Coronary artery (tissue), 2 donors: ENCODE data around the gene HHAT.

Source experiments
- DNase-seq: peaks from one replicate; pipeline ENCODE4 v3.0.0-alpha.2; 2017; ENCODE audit warnings: low spot score
- H3K27ac ChIP-seq, 2 donors: fragments of 200-600 bp; sonication (generic); one replicate each; pipeline ENCODE4 v1.5.1; 2016 to 2019
- H3K4me3 ChIP-seq: fragments of 200-600 bp; sonication (generic); 2 replicates; pipeline ENCODE4 v1.5.1; 2016; ENCODE audit warnings: mild to moderate bottlenecking, moderate library complexity
- TF ChIP-seq, protein P1 (sequence below): fragments of 200-600 bp; sonication (generic); IDR thresholded peaks from one replicate; pipeline ENCODE4 v1.5.1; 2019; ENCODE audit warnings: antibody characterized with exemption

HHAT gene

DNA sequence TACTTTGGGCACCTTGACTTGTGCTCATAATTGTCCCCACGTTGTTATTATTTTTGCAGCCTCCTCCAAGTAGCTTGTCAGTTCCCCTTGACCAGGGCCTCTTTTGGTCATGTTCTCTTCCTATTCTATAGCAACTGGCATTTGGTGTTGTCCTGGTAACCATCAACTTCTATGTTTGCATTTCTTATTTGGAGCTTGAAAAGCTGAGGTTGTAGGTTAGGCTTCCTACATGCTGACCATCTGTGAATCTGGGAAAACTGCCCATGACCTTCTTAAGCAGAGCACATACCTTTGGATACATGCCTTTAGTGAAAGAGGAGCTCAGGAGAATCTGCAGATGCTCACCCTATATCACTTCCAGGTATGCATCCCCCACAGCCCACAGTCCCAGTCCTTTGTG, 160.8 kb downstream of the HHAT start:
- H3K4me3 ChIP-seq = no peak overlapping the region
- TF ChIP-seq, protein P1, sequence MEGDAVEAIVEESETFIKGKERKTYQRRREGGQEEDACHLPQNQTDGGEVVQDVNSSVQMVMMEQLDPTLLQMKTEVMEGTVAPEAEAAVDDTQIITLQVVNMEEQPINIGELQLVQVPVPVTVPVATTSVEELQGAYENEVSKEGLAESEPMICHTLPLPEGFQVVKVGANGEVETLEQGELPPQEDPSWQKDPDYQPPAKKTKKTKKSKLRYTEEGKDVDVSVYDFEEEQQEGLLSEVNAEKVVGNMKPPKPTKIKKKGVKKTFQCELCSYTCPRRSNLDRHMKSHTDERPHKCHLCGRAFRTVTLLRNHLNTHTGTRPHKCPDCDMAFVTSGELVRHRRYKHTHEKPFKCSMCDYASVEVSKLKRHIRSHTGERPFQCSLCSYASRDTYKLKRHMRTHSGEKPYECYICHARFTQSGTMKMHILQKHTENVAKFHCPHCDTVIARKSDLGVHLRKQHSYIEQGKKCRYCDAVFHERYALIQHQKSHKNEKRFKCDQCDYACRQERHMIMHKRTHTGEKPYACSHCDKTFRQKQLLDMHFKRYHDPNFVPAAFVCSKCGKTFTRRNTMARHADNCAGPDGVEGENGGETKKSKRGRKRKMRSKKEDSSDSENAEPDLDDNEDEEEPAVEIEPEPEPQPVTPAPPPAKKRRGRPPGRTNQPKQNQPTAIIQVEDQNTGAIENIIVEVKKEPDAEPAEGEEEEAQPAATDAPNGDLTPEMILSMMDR = no peak
- no peak for DNase-seq

DNA sequence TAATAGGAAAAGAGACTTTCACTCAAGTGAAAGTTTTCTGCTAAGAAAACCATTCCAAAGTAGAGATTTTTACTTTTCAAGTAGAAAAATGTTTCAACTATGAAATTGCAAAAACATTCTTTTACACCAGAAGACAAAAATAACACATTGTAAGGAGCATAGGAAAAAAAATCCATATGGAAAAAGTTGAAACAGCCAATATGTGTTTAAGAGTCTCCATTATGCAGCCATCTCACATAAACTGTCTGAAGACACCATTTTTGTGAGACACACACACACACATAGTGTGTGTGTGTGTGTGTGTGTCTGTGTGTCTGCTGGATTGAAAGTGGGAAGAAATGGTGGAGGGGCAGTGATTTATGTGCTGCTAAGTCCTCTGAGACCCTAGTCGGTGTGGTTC, 162.1 kb downstream of the HHAT start:
- no peak overlapping the region for H3K27ac ChIP-seq
- no peak for DNase-seq
- TF ChIP-seq, protein P1 = no peak

More for the DNA sequence above, 160.8 kb downstream of the HHAT start:
- H3K27ac ChIP-seq = no peak overlapping the region

DNA sequence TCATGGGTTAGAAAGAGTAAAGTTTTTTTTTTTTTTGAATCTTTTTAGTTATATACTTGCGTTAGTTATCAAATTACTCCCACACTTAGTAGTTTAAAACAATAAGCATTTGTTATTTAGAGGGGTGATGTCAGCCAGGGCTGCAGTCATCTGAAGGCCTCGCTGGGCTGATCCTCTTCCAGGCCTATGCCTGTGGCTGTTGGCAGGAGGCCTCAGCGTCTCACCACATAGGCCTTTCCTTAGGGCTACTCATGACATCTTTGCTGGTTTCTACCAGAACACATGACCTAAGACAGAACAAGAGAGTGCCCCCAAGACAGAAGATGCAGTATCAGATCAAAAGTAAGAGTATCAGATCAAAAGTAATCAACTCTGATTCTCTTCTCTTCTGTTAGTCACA, 167.4 kb downstream of the HHAT start:
- H3K4me3 ChIP-seq = no peak overlapping the region
- H3K27ac ChIP-seq = no peak overlapping the region
- TF ChIP-seq, protein P1 = no peak
- no peak for DNase-seq

More for the DNA sequence above, 162.1 kb downstream of the HHAT start:
- no peak overlapping the region for H3K4me3 ChIP-seq

DNA sequence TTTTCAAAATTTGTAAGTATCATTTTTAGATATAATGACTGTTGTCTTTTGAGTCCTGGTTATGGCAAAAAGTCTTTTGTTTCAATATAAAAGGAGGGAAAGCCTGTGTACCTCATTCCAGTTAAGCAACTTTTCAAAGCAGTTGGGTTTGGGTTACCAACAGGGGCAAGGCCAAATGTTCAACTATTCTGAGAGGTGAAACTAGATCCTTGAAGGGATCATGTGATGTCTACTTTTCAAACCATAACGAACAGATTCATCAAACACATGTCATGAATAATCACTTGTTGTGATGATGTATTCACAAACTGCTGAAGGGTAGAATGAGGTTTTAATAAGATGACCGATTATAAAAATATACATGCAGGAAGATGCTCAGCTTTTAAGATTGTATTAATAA, 171.3 kb downstream of the HHAT start:
- H3K4me3 ChIP-seq = no peak overlapping the region
- TF ChIP-seq, protein P1 = no peak
- no peak for DNase-seq
- no peak overlapping the region for H3K27ac ChIP-seq

DNA sequence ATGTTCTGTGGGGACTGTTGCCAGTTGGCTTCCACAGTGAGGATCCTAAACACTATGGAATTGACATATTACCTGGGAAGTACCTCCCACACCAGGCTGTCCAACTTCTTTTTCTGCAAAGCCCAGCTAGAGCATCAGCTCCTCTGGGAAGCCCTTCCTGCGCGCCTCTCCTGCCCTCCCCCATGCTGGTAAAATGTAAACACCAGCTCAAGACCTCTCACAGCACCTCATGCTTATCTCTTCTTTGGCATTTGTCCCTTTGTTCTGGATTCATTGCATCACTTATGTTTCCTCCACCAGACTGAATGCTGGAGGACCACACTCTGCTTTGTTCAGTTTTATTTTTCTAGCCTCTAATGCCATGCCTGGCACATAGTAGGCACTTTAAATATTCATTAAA, 172.1 kb downstream of the HHAT start:
- DNase-seq = no peak
- Histone ChIP-seq H3K27ac (no peak overlapping the region), H3K4me3 (no peak overlapping the region)
- TF ChIP-seq, protein P1 = no peak

DNA sequence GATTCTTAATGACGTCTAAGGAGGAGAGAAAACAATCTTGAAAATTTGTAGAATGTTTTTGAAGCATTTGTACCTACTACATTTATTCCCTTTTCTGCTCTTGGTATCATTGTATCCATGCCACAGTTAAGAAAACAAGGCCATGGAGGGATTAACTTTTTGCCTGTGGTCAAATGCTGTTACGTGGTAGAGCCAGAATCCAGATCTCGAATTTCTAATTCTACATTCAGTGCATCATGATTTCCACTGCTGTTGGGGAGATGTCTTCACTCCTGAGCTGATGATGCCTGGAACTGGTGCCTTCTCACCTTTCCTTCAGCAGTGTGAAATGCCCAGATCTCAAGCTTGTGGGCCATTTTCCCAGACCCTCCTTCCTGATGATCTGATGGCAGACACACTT, 175.6 kb downstream of the HHAT start:
- H3K4me3 ChIP-seq = no peak overlapping the region
- no peak for DNase-seq
- TF ChIP-seq, protein P1 = no peak
- no peak overlapping the region for H3K27ac ChIP-seq

DNA sequence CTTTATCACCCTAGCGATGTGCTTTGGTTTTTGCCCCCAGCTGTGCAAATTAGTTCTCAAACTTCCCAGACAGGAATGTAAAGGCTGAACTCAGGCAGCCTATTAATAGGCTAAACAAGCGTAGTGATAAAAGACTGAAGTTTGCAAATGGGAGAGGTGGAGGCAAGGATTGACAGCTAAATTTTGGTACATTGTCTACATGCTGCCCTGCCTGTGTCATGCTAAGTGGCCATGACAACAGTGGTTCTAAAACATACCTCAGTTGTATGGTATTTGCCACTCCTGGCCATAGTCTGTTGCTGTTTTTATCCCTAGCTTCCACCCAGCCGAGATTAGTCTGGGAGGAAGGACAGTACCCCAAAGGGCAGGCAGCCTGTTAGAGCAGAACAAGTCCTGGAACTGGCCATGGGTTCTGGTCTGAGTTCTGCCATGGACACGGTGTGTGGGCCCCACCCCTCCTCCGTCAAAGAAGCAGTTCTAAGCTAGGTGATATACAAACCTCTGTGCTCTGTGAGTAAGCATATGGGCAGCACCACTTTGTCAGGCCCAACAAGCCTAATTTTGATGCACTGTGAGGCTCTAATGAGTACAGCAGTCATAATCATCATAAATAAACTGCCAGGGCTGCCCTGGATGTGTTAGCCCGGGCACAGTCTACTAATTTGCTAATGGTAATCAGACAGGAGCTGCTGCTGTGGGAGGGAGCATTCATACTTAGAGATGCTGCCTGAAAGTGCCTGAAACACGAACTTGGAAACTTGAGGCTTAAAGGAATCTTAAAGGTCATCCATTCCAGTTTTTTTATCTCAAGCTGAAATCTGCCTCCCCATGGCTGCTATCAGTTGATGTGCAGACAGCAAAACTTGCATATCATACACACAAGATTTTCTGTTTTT, 177.1 kb downstream of the HHAT start:
- Histone ChIP-seq H3K4me3 (no peak overlapping the region), H3K27ac (no peak overlapping the region)
- TF ChIP-seq, protein P1 = no peak
- no peak for DNase-seq
